HepG2 (cell line): ENCODE results near the gene ZMYND10. TPM values are rescaled to one million over a fixed set of nuclear protein-coding genes. Genes with fewer than 3 reads are reported as not detected.

Source experiments
- HES4 ChIP-seq: sonication (generic); formaldehyde crosslinking; IDR thresholded peaks from 2 replicates; pipeline ENCODE4 v1.9.0; 2021; ENCODE audit warnings: mild to moderate bottlenecking, missing genetic modification reagents, borderline replicate concordance
- NAIF1 ChIP-seq: sonication (generic); formaldehyde crosslinking; IDR thresholded peaks from 2 replicates; pipeline ENCODE4 v1.5.0; 2020; ENCODE audit warnings: mild to moderate bottlenecking, missing genetic modification reagents, borderline replicate concordance
- TFAP4 ChIP-seq: sonication (generic); IDR thresholded peaks from 2 replicates; pipeline ENCODE4 v1.6.1; 2016; ENCODE audit warnings: low read depth, borderline replicate concordance
- TRAFD1 ChIP-seq: sonication (generic); formaldehyde crosslinking; IDR thresholded peaks from 2 replicates; pipeline ENCODE4 v1.5.1; 2020; ENCODE audit warnings: missing genetic modification reagents, mild to moderate bottlenecking, borderline replicate concordance
- U2AF2 ChIP-seq: fragments of 200-400 bp; formaldehyde crosslinking; IDR thresholded peaks from 2 replicates; pipeline ENCODE4 v1.6.1; 2017; ENCODE audit warnings: low read depth, mild to moderate bottlenecking, low read length
- UBTF ChIP-seq: sonication (generic); formaldehyde crosslinking; IDR thresholded peaks from 2 replicates; pipeline ENCODE4 v1.4.0; 2020; ENCODE audit warnings: mild to moderate bottlenecking, missing genetic modification reagents
- ZNF10 ChIP-seq: sonication (generic); formaldehyde crosslinking; IDR thresholded peaks from 2 replicates; pipeline ENCODE4 v1.4.0; 2020; ENCODE audit warnings: mild to moderate bottlenecking, low read depth, missing genetic modification reagents, borderline replicate concordance
- ZNF598 ChIP-seq: sonication (generic); formaldehyde crosslinking; IDR thresholded peaks from 2 replicates; pipeline ENCODE4 v1.5.1; 2020; ENCODE audit warnings: mild to moderate bottlenecking, missing genetic modification reagents, borderline replicate concordance
- ZNF768 ChIP-seq: sonication (generic); formaldehyde crosslinking; IDR thresholded peaks from 2 replicates; pipeline ENCODE4 v1.4.0; 2020; ENCODE audit warnings: missing genetic modification reagents
- ZNF781 ChIP-seq: sonication (generic); formaldehyde crosslinking; IDR thresholded peaks from 2 replicates; pipeline ENCODE4 v1.5.1; 2020; ENCODE audit warnings: borderline replicate concordance, mild to moderate bottlenecking, missing genetic modification reagents; ENCODE audit errors: not compliant biosample characterization
- ZNF891 ChIP-seq: sonication (generic); formaldehyde crosslinking; IDR thresholded peaks from 2 replicates; pipeline ENCODE4 v1.5.0; 2020; ENCODE audit warnings: mild to moderate bottlenecking, missing genetic modification reagents
- polyA plus RNA-seq, 8 experiments: library from polyadenylated mRNA; depleted of rRNA in 3 of 8; stranded (reverse) in 7 of 8; unstranded in 1 of 8; fragments of >200 nt; fragmentation: Illumina TruSeq in 4 of 8; extraction: Trizol in 4 of 8; gene quantifications; 2 replicates each; pipeline versions ENCODE4 v1.2.1 to v1.2.3, GENCODE V29; 2011 to 2016; ENCODE audit warnings: low read depth in 4 of 8, missing spikeins in 1 of 8, mixed read lengths in 1 of 8; ENCODE audit not compliant: insufficient read depth in 1 of 8
- total RNA-seq, 5 experiments: library from RNA; depleted of rRNA; stranded (reverse); fragments of >200 nt; fragmentation: Illumina TruSeq; extraction: Trizol; gene quantifications; 2 replicates each; pipeline ENCODE4 v1.2.3, GENCODE V29; 2016; ENCODE audit warnings: low read depth in 1 of 5
- TF ChIP-seq, protein P1 (sequence below): sonication (generic); formaldehyde crosslinking; IDR thresholded peaks from 2 replicates; pipeline ENCODE4 v1.8.0; 2022; ENCODE audit warnings: missing genetic modification reagents, low read depth, mild to moderate bottlenecking, borderline replicate concordance
- TF ChIP-seq, protein P2 (sequence below): sonication (generic); formaldehyde crosslinking; IDR thresholded peaks from 2 replicates; pipeline ENCODE4 v1.8.0; 2022; ENCODE audit warnings: missing genetic modification reagents, mild to moderate bottlenecking, borderline replicate concordance
- TF ChIP-seq, protein P3 (sequence below): sonication (generic); formaldehyde crosslinking; IDR thresholded peaks from 2 replicates; pipeline ENCODE4 v1.5.0; 2020; ENCODE audit warnings: missing genetic modification reagents
- TF ChIP-seq, protein P4 (sequence below): sonication (generic); formaldehyde crosslinking; IDR thresholded peaks from 2 replicates; pipeline ENCODE4 v1.8.1; 2023; ENCODE audit warnings: mild to moderate bottlenecking, inconsistent platforms, moderate library complexity, missing genetic modification reagents, borderline replicate concordance

Gene ZMYND10
- total and polyA plus RNA-seq, 2 of the 13 experiments (the other 11 are each of a cell fraction or from before 2014, with no cell fraction given) = 0.60 to 0.74 TPM

GRCh38 chr3:50292159-50293078 lies 53.1 kb downstream of the ZMYND10 start, which contains the start of gene IFRD2 (continued):
- TF ChIP-seq ZNF781 (CRISPR knock-in tag) (peak; percentile 19), TRAFD1 (peak; percentile 42; the same call in 1 of the 2 replicates), ZNF768 (CRISPR knock-in tag) (no peak), ZNF10 (CRISPR knock-in tag) (no peak), UBTF (peak; percentile 41), ZNF598 (0 out of 2 replicates have a peak, but pooled peaks have one; percentile 22), ZNF891 (CRISPR knock-in tag) (peak; percentile 76), U2AF2 (no peak), HES4 (0 out of 2 replicates have a peak, but pooled peaks have one; percentile 48), TFAP4 (peak; percentile 51; the same call in 1 of the 2 replicates), NAIF1 (CRISPR knock-in tag) (no peak)
- TF ChIP-seq, protein P1, sequence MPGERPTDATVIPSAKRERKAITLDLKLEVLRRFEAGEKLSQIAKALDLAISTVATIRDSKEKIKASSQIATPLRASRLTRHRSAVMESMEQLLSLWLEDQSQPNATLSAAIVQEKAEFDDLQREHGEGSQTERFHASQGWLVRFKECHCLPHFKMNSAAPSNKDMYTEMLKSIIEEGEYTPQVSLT (CRISPR knock-in tag) = no peak
- TF ChIP-seq, protein P2, sequence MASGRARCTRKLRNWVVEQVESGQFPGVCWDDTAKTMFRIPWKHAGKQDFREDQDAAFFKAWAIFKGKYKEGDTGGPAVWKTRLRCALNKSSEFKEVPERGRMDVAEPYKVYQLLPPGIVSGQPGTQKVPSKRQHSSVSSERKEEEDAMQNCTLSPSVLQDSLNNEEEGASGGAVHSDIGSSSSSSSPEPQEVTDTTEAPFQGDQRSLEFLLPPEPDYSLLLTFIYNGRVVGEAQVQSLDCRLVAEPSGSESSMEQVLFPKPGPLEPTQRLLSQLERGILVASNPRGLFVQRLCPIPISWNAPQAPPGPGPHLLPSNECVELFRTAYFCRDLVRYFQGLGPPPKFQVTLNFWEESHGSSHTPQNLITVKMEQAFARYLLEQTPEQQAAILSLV (CRISPR knock-in tag) = peak; percentile 76; the same call in 1 of the 2 replicates
- TF ChIP-seq, protein P3, sequence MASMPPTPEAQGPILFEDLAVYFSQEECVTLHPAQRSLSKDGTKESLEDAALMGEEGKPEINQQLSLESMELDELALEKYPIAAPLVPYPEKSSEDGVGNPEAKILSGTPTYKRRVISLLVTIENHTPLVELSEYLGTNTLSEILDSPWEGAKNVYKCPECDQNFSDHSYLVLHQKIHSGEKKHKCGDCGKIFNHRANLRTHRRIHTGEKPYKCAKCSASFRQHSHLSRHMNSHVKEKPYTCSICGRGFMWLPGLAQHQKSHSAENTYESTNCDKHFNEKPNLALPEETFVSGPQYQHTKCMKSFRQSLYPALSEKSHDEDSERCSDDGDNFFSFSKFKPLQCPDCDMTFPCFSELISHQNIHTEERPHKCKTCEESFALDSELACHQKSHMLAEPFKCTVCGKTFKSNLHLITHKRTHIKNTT (CRISPR knock-in tag) = peak; percentile 99; the same call in 1 of the 2 replicates
- TF ChIP-seq, protein P4, sequence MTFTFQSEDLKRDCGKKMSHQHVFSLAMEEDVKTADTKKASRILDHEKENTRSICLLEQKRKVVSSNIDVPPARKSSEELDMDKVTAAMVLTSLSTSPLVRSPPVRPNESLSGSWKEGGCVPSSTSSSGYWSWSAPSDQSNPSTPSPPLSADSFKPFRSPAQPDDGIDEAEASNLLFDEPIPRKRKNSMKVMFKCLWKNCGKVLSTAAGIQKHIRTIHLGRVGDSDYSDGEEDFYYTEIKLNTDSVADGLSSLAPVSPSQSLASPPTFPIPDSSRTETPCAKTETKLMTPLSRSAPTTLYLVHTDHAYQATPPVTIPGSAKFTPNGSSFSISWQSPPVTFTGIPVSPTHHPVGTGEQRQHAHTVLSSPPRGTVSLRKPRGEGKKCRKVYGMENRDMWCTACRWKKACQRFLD = peak; percentile 16; the same call in 1 of the 2 replicates
